Keratinocyte (primary cell): ENCODE data around the gene CYP2D6. TPM values are rescaled to one million over a fixed set of nuclear protein-coding genes. Genes with fewer than 3 reads are reported as not detected.

Source experiments
- DNase-seq: peaks from one replicate; pipeline ENCODE4 v3.0.0-alpha.2; 2011; ENCODE audit warnings: low read depth, missing footprints, low spot score
- FAIRE-seq: peaks from 2 replicates; lab custom pipeline; 2011; peaks lifted over from hg19 to GRCh38; lab: Jason Lieb, UNC
- H2AFZ ChIP-seq: 2 replicates; pipeline ENCODE4 v1.6.0; 2012; ENCODE audit warnings: low read length, control low read depth, inconsistent platforms; ENCODE audit not compliant: control insufficient read depth
- H3K27ac ChIP-seq: 2 replicates; pipeline ENCODE4 v1.5.1; 2011; ENCODE audit warnings: low read length; ENCODE audit not compliant: control insufficient read depth, insufficient read depth
- H3K27me3 ChIP-seq: 3 replicates; pipeline ENCODE4 v1.6.0; 2011; ENCODE audit warnings: low read length; ENCODE audit not compliant: control insufficient read depth, insufficient read depth; ENCODE audit errors: extremely low read depth
- H3K36me3 ChIP-seq, 2 experiments: 2 replicates in 1 of 2; 3 replicates in 1 of 2; pipeline ENCODE4 v1.5.1; 2011; ENCODE audit warnings: low read length in 2 of 2, mild to moderate bottlenecking in 1 of 2; ENCODE audit not compliant: control insufficient read depth in 2 of 2, insufficient read depth in 2 of 2; ENCODE audit errors: extremely low read depth in 1 of 2
- H3K4me1 ChIP-seq: 3 replicates; pipeline ENCODE4 v1.5.1; 2011; ENCODE audit warnings: low read length; ENCODE audit not compliant: control insufficient read depth, insufficient read depth; ENCODE audit errors: extremely low read depth
- H3K4me2 ChIP-seq: 3 replicates; pipeline ENCODE4 v1.6.0; 2011; ENCODE audit warnings: low read depth, low read length; ENCODE audit not compliant: control insufficient read depth, insufficient read depth; ENCODE audit errors: extremely low read depth
- H3K4me3 ChIP-seq, 3 experiments: fragments of 200-600 bp in 1 of 3; sonication (generic) in 1 of 3; 2 replicates in 2 of 3; 3 replicates in 1 of 3; pipeline ENCODE4 v1.5.1; 2011 to 2016; ENCODE audit warnings: low read length in 3 of 3, mild to moderate bottlenecking in 3 of 3, control low read depth in 2 of 3, inconsistent platforms in 1 of 3, low read depth in 1 of 3, mixed read lengths in 1 of 3, mixed run types in 1 of 3, moderate library complexity in 1 of 3; ENCODE audit not compliant: control insufficient read depth in 2 of 3, insufficient read depth in 2 of 3; ENCODE audit errors: extremely low read depth in 1 of 3
- H3K79me2 ChIP-seq: 2 replicates; pipeline ENCODE4 v1.6.0; 2012; ENCODE audit warnings: low read length; ENCODE audit not compliant: control insufficient read depth, insufficient read depth
- H3K9ac ChIP-seq: 3 replicates; pipeline ENCODE4 v1.6.0; 2011; ENCODE audit warnings: low read length; ENCODE audit not compliant: control insufficient read depth, insufficient read depth; ENCODE audit errors: extremely low read depth
- H3K9me1 ChIP-seq: 3 replicates; pipeline ENCODE4 v1.6.0; 2011; ENCODE audit warnings: low read length; ENCODE audit not compliant: control insufficient read depth, insufficient read depth; ENCODE audit errors: extremely low read depth
- H3K9me3 ChIP-seq: 2 replicates; pipeline ENCODE4 v1.5.1; 2012; ENCODE audit warnings: low read depth, low read length; ENCODE audit not compliant: control insufficient read depth
- H4K20me1 ChIP-seq: 3 replicates; pipeline ENCODE4 v1.6.0; 2011; ENCODE audit warnings: low read length; ENCODE audit not compliant: control insufficient read depth, insufficient read depth; ENCODE audit errors: extremely low read depth
- CTCF ChIP-seq, 3 experiments: IDR thresholded peaks in 1 of 3; conservative IDR thresholded peaks in 1 of 3; optimal IDR thresholded peaks in 1 of 3; 2 replicates in 2 of 3; 3 replicates in 1 of 3; pipeline versions ENCODE3 to v1.5.1; 2011; ENCODE audit warnings: low read length in 3 of 3, mild to moderate bottlenecking in 3 of 3, moderate library complexity in 2 of 3, control low read depth in 1 of 3, inconsistent platforms in 1 of 3; ENCODE audit not compliant: insufficient read depth in 2 of 3; ENCODE audit errors: extremely low read depth in 1 of 3
- EZH2 ChIP-seq: IDR thresholded peaks from one replicate; pipeline ENCODE4 v1.6.1; 2012; ENCODE audit warnings: inconsistent platforms, mild to moderate bottlenecking, low read length, moderate library complexity
- dilution Hi-C: fragments of 300-500 bp; cut with MboI; formaldehyde crosslinking; loops from one replicate; pipeline ENCODE4 v1.7.0; 2020; ENCODE audit warnings: low sequenced_read_pairs; ENCODE audit not compliant: extremely low pct_ligation_motif_present
- polyA plus RNA-seq, 5 experiments: library from polyadenylated mRNA; depleted of rRNA in 3 of 5; stranded (reverse) in 3 of 5; stranded (forward) in 1 of 5; unstranded in 1 of 5; fragments of >200 nt; gene quantifications; 1 replicate in 1 of 5; 2 replicates in 3 of 5; 3 replicates in 1 of 5; pipeline versions ENCODE4 v1.2.1 to v1.2.3, GENCODE V29; 2011 to 2012; ENCODE audit warnings: missing spikeins in 2 of 5, low read depth in 1 of 5, low replicate concordance in 1 of 5

The CYP2D6 gene
- polyA plus RNA-seq, 1 donor (not counting 4 experiments of a cell fraction or from before 2014, with no cell fraction given) = 0.81 TPM

DNA sequence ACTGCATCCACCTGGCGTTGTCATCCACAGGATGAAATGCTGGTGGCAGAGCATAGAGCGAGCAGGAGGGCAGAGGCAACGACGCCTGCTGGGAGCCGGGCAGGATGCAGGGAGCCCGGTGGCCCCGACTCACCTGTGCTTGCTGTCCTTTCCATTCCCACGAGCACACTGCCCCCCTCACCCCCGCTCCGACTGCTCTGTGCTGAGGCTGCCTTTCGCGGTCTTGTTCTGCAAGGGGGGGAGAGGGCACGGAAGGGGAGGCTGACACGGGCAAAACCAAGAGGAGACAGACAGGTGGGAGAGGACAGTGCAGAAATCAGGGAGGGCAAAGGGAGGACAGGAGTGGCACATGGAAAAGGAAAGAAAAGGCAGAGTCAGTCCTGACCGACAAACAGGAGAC is 37.9 kb upstream of the CYP2D6 start:
- H2AFZ ChIP-seq = no peak overlapping the region
- FAIRE-seq = no peak

DNA sequence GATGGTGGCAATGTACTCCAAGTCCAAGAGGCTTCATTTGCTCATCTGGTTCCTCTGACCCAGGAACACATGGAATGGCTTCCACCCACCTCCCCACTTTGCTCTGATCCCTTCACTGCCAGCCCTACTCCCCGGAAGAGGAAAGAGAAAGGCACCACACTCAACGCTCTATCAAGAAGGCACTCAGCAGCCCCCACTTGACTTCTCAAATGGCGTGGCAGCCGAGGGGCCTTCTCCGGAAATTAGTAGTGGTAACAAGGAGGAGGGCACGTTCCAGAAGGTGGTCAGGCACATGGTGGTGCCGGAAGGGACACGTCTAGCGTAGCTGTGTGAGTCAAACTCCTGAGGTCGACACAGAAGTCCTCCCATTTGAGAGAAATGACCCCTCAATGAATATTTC is 36.5 kb upstream of the CYP2D6 start:
- H3K4me1 ChIP-seq = peaks cover 20% of the 10 kb centered on the region
- no peak overlapping the region for H3K4me2 ChIP-seq
- FAIRE-seq (no peak), DNase-seq (no peak)
- H3K9me3 ChIP-seq = no peaks in the 10 kb centered on the region
- peaks cover 19 to 25% of the 10 kb centered on the region in 2 experiments for H3K36me3 ChIP-seq
- peaks cover 6% of the 10 kb centered on the region for H3K9me1 ChIP-seq
- H3K27me3 ChIP-seq = no peaks in the 10 kb centered on the region
- no peak overlapping the region for H3K27ac ChIP-seq
- H2AFZ ChIP-seq = no peak overlapping the region
- no peak overlapping the region for H3K9ac ChIP-seq
- H3K79me2 ChIP-seq = peaks cover 9% of the 10 kb centered on the region
- dilution Hi-C loops = no loop called here
- no peak overlapping the region for H3K4me3 ChIP-seq
- no peak for TF ChIP-seq CTCF (optimal IDR thresholded peaks at IDR 0.05 in 1 of 3, IDR thresholded peaks at IDR 0.05 in 1 of 3, conservative IDR thresholded peaks at IDR 0.05 in 1 of 3; ENCODE audit: extremely low read depth in 1 of 3, insufficient read depth in 2 of 3, low read length in 3 of 3)
- H4K20me1 ChIP-seq = peaks cover 6% of the 10 kb centered on the region

More for the DNA sequence above, 37.9 kb upstream of the CYP2D6 start:
- Histone ChIP-seq H3K9ac (no peak overlapping the region), H4K20me1 (peaks cover 6% of the 10 kb centered on the region), H3K27ac (no peak overlapping the region), H3K4me2 (no peak overlapping the region), H3K27me3 (no peaks in the 10 kb centered on the region), H3K9me1 (no peaks in the 10 kb centered on the region), H3K9me3 (no peaks in the 10 kb centered on the region), H3K36me3 (peaks cover 21 to 25% of the 10 kb centered on the region in 2 experiments), H3K79me2 (peaks cover 17% of the 10 kb centered on the region), H3K4me1 (peaks cover 11% of the 10 kb centered on the region), H3K4me3 (no peak overlapping the region)
- DNase-seq = no peak
- dilution Hi-C loops = no loop called here
- TF ChIP-seq CTCF (optimal IDR thresholded peaks at IDR 0.05 in 1 of 3, IDR thresholded peaks at IDR 0.05 in 1 of 3, conservative IDR thresholded peaks at IDR 0.05 in 1 of 3; ENCODE audit: extremely low read depth in 1 of 3, insufficient read depth in 2 of 3, low read length in 3 of 3) = no peak
- no peak for TF ChIP-seq EZH2
